Parathyroid adenoma (tissue), 2 donors: ENCODE data around the gene ELOVL5.

Experiments used
- H2AFZ ChIP-seq: fragments of 300-600 bp; sonication (generic); one replicate; pipeline ENCODE4 v1.7.0; 2017; ENCODE audit warnings: antibody characterized with exemption, mild to moderate bottlenecking
- H3K27ac ChIP-seq: fragments of 300-600 bp; sonication (generic); one replicate; pipeline ENCODE4 v1.7.0; 2017
- H3K27me3 ChIP-seq: fragments of 300-600 bp; sonication (generic); one replicate; pipeline ENCODE4 v1.7.0; 2017; ENCODE audit warnings: low read length; ENCODE audit not compliant: control insufficient read depth, insufficient read depth
- H3K36me3 ChIP-seq: fragments of 300-600 bp; sonication (generic); one replicate; pipeline ENCODE4 v1.7.0; 2017; ENCODE audit warnings: low read length; ENCODE audit not compliant: control insufficient read depth, insufficient read depth
- H3K4me1 ChIP-seq: fragments of 300-600 bp; sonication (generic); one replicate; pipeline ENCODE4 v1.7.0; 2017; ENCODE audit warnings: control low read depth
- H3K4me2 ChIP-seq: fragments of 300-600 bp; sonication (generic); one replicate; pipeline ENCODE4 v1.7.0; 2017; ENCODE audit warnings: low read length
- H3K4me3 ChIP-seq: fragments of 300-600 bp; sonication (generic); one replicate; pipeline ENCODE4 v1.7.0; 2017; ENCODE audit warnings: low read depth, low read length
- H3K79me2 ChIP-seq: fragments of 300-600 bp; sonication (generic); one replicate; pipeline ENCODE4 v1.7.0; 2017; ENCODE audit warnings: control low read depth
- H3K9ac ChIP-seq: fragments of 300-600 bp; sonication (generic); one replicate; pipeline ENCODE4 v1.7.0; 2017; ENCODE audit warnings: mild to moderate bottlenecking
- H3K9me3 ChIP-seq: fragments of 300-600 bp; sonication (generic); one replicate; pipeline ENCODE4 v1.7.0; 2017; ENCODE audit warnings: low read length; ENCODE audit not compliant: control insufficient read depth
- CTCF ChIP-seq: fragments of 300-600 bp; sonication (generic); IDR thresholded peaks from one replicate; pipeline ENCODE4 v1.7.0; 2017; ENCODE audit warnings: antibody characterized with exemption, mild to moderate bottlenecking
- donor health status: primary hyperparathyroidism.

Gene ELOVL5

GRCh38 chr6:53250176-53251032 lies 98.3 kb downstream of the ELOVL5 start:
- Histone ChIP-seq H3K27ac (peak overlapping the region; percentile 6), H3K79me2 (no peaks in the 10 kb centered on the region)
- TF ChIP-seq CTCF, result no peak

GRCh38 chr6:53246924-53247323 lies 101.8 kb downstream of the ELOVL5 start:
- TF ChIP-seq CTCF, result no peak
- Histone ChIP-seq H3K27ac (no peak overlapping the region), H3K27me3 (no peaks in the 10 kb centered on the region), H3K4me1 (no peaks in the 10 kb centered on the region), H3K4me2 (no peak overlapping the region), H3K4me3 (no peak overlapping the region), H3K9ac (no peak overlapping the region), H3K9me3 (no peaks in the 10 kb centered on the region), H2AFZ (no peak overlapping the region), H3K36me3 (no peaks in the 10 kb centered on the region), H3K79me2 (no peaks in the 10 kb centered on the region)

More at GRCh38 chr6:53250176-53251032, 98.3 kb downstream of the ELOVL5 start:
- no peak overlapping the region for H2AFZ ChIP-seq
- H3K4me3 ChIP-seq, result no peak overlapping the region
- H3K9me3 ChIP-seq, result no peaks in the 10 kb centered on the region
- no peak overlapping the region for H3K9ac ChIP-seq
- no peaks in the 10 kb centered on the region for H3K36me3 ChIP-seq
- no peaks in the 10 kb centered on the region for H3K4me1 ChIP-seq
- no peaks in the 10 kb centered on the region for H3K27me3 ChIP-seq
- H3K4me2 ChIP-seq, result no peak overlapping the region

- no peak overlapping the region for H3K4me3 ChIP-seq
- H2AFZ ChIP-seq, result no peak overlapping the region
- H3K4me2 ChIP-seq, result no peak overlapping the region
- no peaks in the 10 kb centered on the region for H3K27me3 ChIP-seq
- TF ChIP-seq CTCF, result no peak
- H3K27ac ChIP-seq, result no peak overlapping the region
- H3K9me3 ChIP-seq, result no peaks in the 10 kb centered on the region
- no peaks in the 10 kb centered on the region for H3K79me2 ChIP-seq
- no peak overlapping the region for H3K9ac ChIP-seq
- no peaks in the 10 kb centered on the region for H3K4me1 ChIP-seq
- no peaks in the 10 kb centered on the region for H3K36me3 ChIP-seq
These were observed 103.8 kb downstream of the ELOVL5 start for GRCh38 chr6:53244958-53245357.

- Histone ChIP-seq H3K4me3 (no peak overlapping the region), H3K9ac (no peak overlapping the region), H3K27me3 (no peaks in the 10 kb centered on the region), H3K4me1 (no peaks in the 10 kb centered on the region), H2AFZ (no peak overlapping the region), H3K36me3 (no peaks in the 10 kb centered on the region), H3K79me2 (no peaks in the 10 kb centered on the region), H3K9me3 (no peaks in the 10 kb centered on the region), H3K4me2 (no peak overlapping the region), H3K27ac (no peak overlapping the region)
- no peak for TF ChIP-seq CTCF
These were observed 104.3 kb downstream of the ELOVL5 start for GRCh38 chr6:53244399-53244931.
